Keratinocyte (primary cell): ENCODE measurements around the gene KIF25. TPM values are rescaled to one million over a fixed set of nuclear protein-coding genes. Genes with fewer than 3 reads are reported as not detected.

Source experiments
- DNase-seq: peaks from one replicate; pipeline ENCODE4 v3.0.0-alpha.2; 2011; ENCODE audit warnings: low read depth, missing footprints, low spot score
- FAIRE-seq: peaks from 2 replicates; lab custom pipeline; 2011; peaks lifted over from hg19 to GRCh38; lab: Jason Lieb, UNC
- H2AFZ ChIP-seq: 2 replicates; pipeline ENCODE4 v1.6.0; 2012; ENCODE audit warnings: low read length, control low read depth, inconsistent platforms; ENCODE audit not compliant: control insufficient read depth
- H3K27ac ChIP-seq: 2 replicates; pipeline ENCODE4 v1.5.1; 2011; ENCODE audit warnings: low read length; ENCODE audit not compliant: control insufficient read depth, insufficient read depth
- H3K27me3 ChIP-seq: 3 replicates; pipeline ENCODE4 v1.6.0; 2011; ENCODE audit warnings: low read length; ENCODE audit not compliant: control insufficient read depth, insufficient read depth; ENCODE audit errors: extremely low read depth
- H3K36me3 ChIP-seq, 2 experiments: 2 replicates in 1 of 2; 3 replicates in 1 of 2; pipeline ENCODE4 v1.5.1; 2011; ENCODE audit warnings: low read length in 2 of 2, mild to moderate bottlenecking in 1 of 2; ENCODE audit not compliant: control insufficient read depth in 2 of 2, insufficient read depth in 2 of 2; ENCODE audit errors: extremely low read depth in 1 of 2
- H3K4me1 ChIP-seq: 3 replicates; pipeline ENCODE4 v1.5.1; 2011; ENCODE audit warnings: low read length; ENCODE audit not compliant: control insufficient read depth, insufficient read depth; ENCODE audit errors: extremely low read depth
- H3K4me2 ChIP-seq: 3 replicates; pipeline ENCODE4 v1.6.0; 2011; ENCODE audit warnings: low read depth, low read length; ENCODE audit not compliant: control insufficient read depth, insufficient read depth; ENCODE audit errors: extremely low read depth
- H3K4me3 ChIP-seq, 3 experiments: fragments of 200-600 bp in 1 of 3; sonication (generic) in 1 of 3; 2 replicates in 2 of 3; 3 replicates in 1 of 3; pipeline ENCODE4 v1.5.1; 2011 to 2016; ENCODE audit warnings: low read length in 3 of 3, mild to moderate bottlenecking in 3 of 3, control low read depth in 2 of 3, inconsistent platforms in 1 of 3, low read depth in 1 of 3, mixed read lengths in 1 of 3, mixed run types in 1 of 3, moderate library complexity in 1 of 3; ENCODE audit not compliant: control insufficient read depth in 2 of 3, insufficient read depth in 2 of 3; ENCODE audit errors: extremely low read depth in 1 of 3
- H3K79me2 ChIP-seq: 2 replicates; pipeline ENCODE4 v1.6.0; 2012; ENCODE audit warnings: low read length; ENCODE audit not compliant: control insufficient read depth, insufficient read depth
- H3K9ac ChIP-seq: 3 replicates; pipeline ENCODE4 v1.6.0; 2011; ENCODE audit warnings: low read length; ENCODE audit not compliant: control insufficient read depth, insufficient read depth; ENCODE audit errors: extremely low read depth
- H3K9me1 ChIP-seq: 3 replicates; pipeline ENCODE4 v1.6.0; 2011; ENCODE audit warnings: low read length; ENCODE audit not compliant: control insufficient read depth, insufficient read depth; ENCODE audit errors: extremely low read depth
- H3K9me3 ChIP-seq: 2 replicates; pipeline ENCODE4 v1.5.1; 2012; ENCODE audit warnings: low read depth, low read length; ENCODE audit not compliant: control insufficient read depth
- H4K20me1 ChIP-seq: 3 replicates; pipeline ENCODE4 v1.6.0; 2011; ENCODE audit warnings: low read length; ENCODE audit not compliant: control insufficient read depth, insufficient read depth; ENCODE audit errors: extremely low read depth
- EZH2 ChIP-seq: IDR thresholded peaks from one replicate; pipeline ENCODE4 v1.6.1; 2012; ENCODE audit warnings: inconsistent platforms, mild to moderate bottlenecking, low read length, moderate library complexity
- dilution Hi-C: fragments of 300-500 bp; cut with MboI; formaldehyde crosslinking; loops from one replicate; pipeline ENCODE4 v1.7.0; 2020; ENCODE audit warnings: low sequenced_read_pairs; ENCODE audit not compliant: extremely low pct_ligation_motif_present
- polyA plus RNA-seq, 5 experiments: library from polyadenylated mRNA; depleted of rRNA in 3 of 5; stranded (reverse) in 3 of 5; stranded (forward) in 1 of 5; unstranded in 1 of 5; fragments of >200 nt; gene quantifications; 1 replicate in 1 of 5; 2 replicates in 3 of 5; 3 replicates in 1 of 5; pipeline versions ENCODE4 v1.2.1 to v1.2.3, GENCODE V29; 2011 to 2012; ENCODE audit warnings: missing spikeins in 2 of 5, low read depth in 1 of 5, low replicate concordance in 1 of 5
- TF ChIP-seq, protein P1 (sequence below), 3 experiments: IDR thresholded peaks in 1 of 3; conservative IDR thresholded peaks in 1 of 3; optimal IDR thresholded peaks in 1 of 3; 2 replicates in 2 of 3; 3 replicates in 1 of 3; pipeline versions ENCODE3 to v1.5.1; 2011; ENCODE audit warnings: low read length in 3 of 3, mild to moderate bottlenecking in 3 of 3, moderate library complexity in 2 of 3, control low read depth in 1 of 3, inconsistent platforms in 1 of 3; ENCODE audit not compliant: insufficient read depth in 2 of 3; ENCODE audit errors: extremely low read depth in 1 of 3

Gene KIF25
- polyA plus RNA-seq, 1 donor (not counting 4 experiments of a cell fraction or from before 2014, with no cell fraction given), result not detected

GRCh38 chr6:168043193-168043847 lies 45.8 kb downstream of the KIF25 start:
- no peak for DNase-seq
- no peak for FAIRE-seq

GRCh38 chr6:168043848-168044415 lies 46.5 kb downstream of the KIF25 start:
- no peaks in the 10 kb centered on the region for H4K20me1 ChIP-seq
- no peaks in the 10 kb centered on the region for H3K36me3 ChIP-seq
- no peak overlapping the region for H3K4me3 ChIP-seq
- no peak overlapping the region for H2AFZ ChIP-seq
- H3K27me3 ChIP-seq, result peaks cover 3% of the 10 kb centered on the region
- DNase-seq (no peak), FAIRE-seq (no peak)
- no peak overlapping the region for H3K27ac ChIP-seq
- no peaks in the 10 kb centered on the region for H3K79me2 ChIP-seq
- TF ChIP-seq EZH2, result no peak
- TF ChIP-seq, protein P1, sequence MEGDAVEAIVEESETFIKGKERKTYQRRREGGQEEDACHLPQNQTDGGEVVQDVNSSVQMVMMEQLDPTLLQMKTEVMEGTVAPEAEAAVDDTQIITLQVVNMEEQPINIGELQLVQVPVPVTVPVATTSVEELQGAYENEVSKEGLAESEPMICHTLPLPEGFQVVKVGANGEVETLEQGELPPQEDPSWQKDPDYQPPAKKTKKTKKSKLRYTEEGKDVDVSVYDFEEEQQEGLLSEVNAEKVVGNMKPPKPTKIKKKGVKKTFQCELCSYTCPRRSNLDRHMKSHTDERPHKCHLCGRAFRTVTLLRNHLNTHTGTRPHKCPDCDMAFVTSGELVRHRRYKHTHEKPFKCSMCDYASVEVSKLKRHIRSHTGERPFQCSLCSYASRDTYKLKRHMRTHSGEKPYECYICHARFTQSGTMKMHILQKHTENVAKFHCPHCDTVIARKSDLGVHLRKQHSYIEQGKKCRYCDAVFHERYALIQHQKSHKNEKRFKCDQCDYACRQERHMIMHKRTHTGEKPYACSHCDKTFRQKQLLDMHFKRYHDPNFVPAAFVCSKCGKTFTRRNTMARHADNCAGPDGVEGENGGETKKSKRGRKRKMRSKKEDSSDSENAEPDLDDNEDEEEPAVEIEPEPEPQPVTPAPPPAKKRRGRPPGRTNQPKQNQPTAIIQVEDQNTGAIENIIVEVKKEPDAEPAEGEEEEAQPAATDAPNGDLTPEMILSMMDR (optimal IDR thresholded peaks at IDR 0.05 in 1 of 3, IDR thresholded peaks at IDR 0.05 in 1 of 3, conservative IDR thresholded peaks at IDR 0.05 in 1 of 3; ENCODE audit: extremely low read depth in 1 of 3, insufficient read depth in 2 of 3, low read length in 3 of 3), result no peak
- H3K4me1 ChIP-seq, result no peaks in the 10 kb centered on the region
- no peaks in the 10 kb centered on the region for H3K9me1 ChIP-seq
- peaks cover 7% of the 10 kb centered on the region for H3K9me3 ChIP-seq
- dilution Hi-C loops, result no loop called here
- H3K4me2 ChIP-seq, result no peak overlapping the region
- H3K9ac ChIP-seq, result no peak overlapping the region

More at GRCh38 chr6:168043193-168043847, 45.8 kb downstream of the KIF25 start:
- H3K27me3 ChIP-seq, result peaks cover 6% of the 10 kb centered on the region
- no peaks in the 10 kb centered on the region for H3K79me2 ChIP-seq
- no peaks in the 10 kb centered on the region for H3K36me3 ChIP-seq
- H3K9me1 ChIP-seq, result no peaks in the 10 kb centered on the region
- TF ChIP-seq, protein P1 (optimal IDR thresholded peaks at IDR 0.05 in 1 of 3, IDR thresholded peaks at IDR 0.05 in 1 of 3, conservative IDR thresholded peaks at IDR 0.05 in 1 of 3; ENCODE audit: extremely low read depth in 1 of 3, insufficient read depth in 2 of 3, low read length in 3 of 3), result no peak
- TF ChIP-seq EZH2, result no peak
- no peak overlapping the region for H3K27ac ChIP-seq
- dilution Hi-C loops, result no loop called here
- H4K20me1 ChIP-seq, result no peaks in the 10 kb centered on the region
- no peaks in the 10 kb centered on the region for H3K4me1 ChIP-seq
- no peak overlapping the region for H3K4me2 ChIP-seq
- H3K4me3 ChIP-seq, result no peak overlapping the region
- no peak overlapping the region for H3K9ac ChIP-seq
- no peak overlapping the region for H2AFZ ChIP-seq
- peaks cover 7% of the 10 kb centered on the region for H3K9me3 ChIP-seq
